Neuron (in vitro differentiated cells): ENCODE results near the gene ALDH1A2.

ENCODE experiments used
- H2AFZ ChIP-seq: one replicate; pipeline ENCODE4 v1.6.1; 2013; ENCODE audit warnings: low read depth, mild to moderate bottlenecking, inconsistent platforms, low read length, moderate library complexity
- H3K27me3 ChIP-seq: one replicate; pipeline ENCODE4 v1.6.1; 2013; ENCODE audit warnings: low read length; ENCODE audit not compliant: insufficient read depth
- H3K36me3 ChIP-seq: one replicate; pipeline ENCODE4 v1.6.1; 2013; ENCODE audit warnings: low read length; ENCODE audit not compliant: insufficient read depth
- H3K4me1 ChIP-seq: one replicate; pipeline ENCODE4 v1.6.1; 2013; ENCODE audit warnings: low read length; ENCODE audit not compliant: insufficient read depth
- H3K4me3 ChIP-seq: 2 replicates; pipeline ENCODE4 v1.5.1; 2013; ENCODE audit warnings: mild to moderate bottlenecking, low read length, moderate library complexity
- H3K9me3 ChIP-seq: one replicate; pipeline ENCODE4 v1.6.1; 2013; ENCODE audit warnings: low read length

The ALDH1A2 gene

DNA sequence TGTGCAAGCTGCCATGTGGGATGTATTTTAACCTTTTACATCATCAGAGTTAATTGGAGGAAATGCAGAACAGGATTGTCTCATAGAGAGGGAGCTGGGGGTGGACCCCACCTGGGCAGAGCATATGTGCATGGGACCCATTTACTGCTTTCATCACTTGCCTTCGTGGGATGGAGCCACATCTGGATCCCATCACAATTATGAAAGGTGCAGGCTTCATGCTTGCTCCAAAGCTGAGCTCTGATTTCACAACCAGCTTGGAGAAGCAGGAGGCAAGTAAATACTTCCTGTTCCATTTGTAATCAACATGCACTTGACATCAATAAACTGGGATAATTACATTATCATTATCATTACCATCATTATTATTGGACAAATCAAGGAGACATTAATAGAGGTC is 161.9 kb downstream of the ALDH1A2 start:
- Histone ChIP-seq H3K4me3 (no peak overlapping the region), H3K4me1 (no peaks in the 10 kb centered on the region), H3K9me3 (no peaks in the 10 kb centered on the region), H3K36me3 (no peaks in the 10 kb centered on the region), H3K27me3 (no peaks in the 10 kb centered on the region), H2AFZ (no peak overlapping the region)
